Testis (tissue), 3 donors: ENCODE results near the gene ALOX5. TPM values are rescaled to one million over a fixed set of nuclear protein-coding genes. Genes with fewer than 3 reads are reported as not detected.

Source experiments
- DNase-seq: peaks from one replicate; pipeline ENCODE4 v3.0.0-alpha.2; 2019
- H3K27ac ChIP-seq, 2 donors: fragments of 200-600 bp; sonication (generic); one replicate each; pipeline ENCODE4 v1.5.1; 2019
- H3K27me3 ChIP-seq: fragments of 200-600 bp; sonication (generic); one replicate; pipeline ENCODE4 v1.5.1; 2019
- H3K36me3 ChIP-seq: fragments of 200-600 bp; sonication (generic); one replicate; pipeline ENCODE4 v1.5.1; 2017; ENCODE audit warnings: low read depth; ENCODE audit errors: missing control alignments
- H3K4me1 ChIP-seq: fragments of 200-600 bp; sonication (generic); one replicate; pipeline ENCODE4 v1.5.1; 2019
- H3K4me3 ChIP-seq, 2 donors: fragments of 200-600 bp; sonication (generic); one replicate each; pipeline ENCODE4 v1.5.1; 2017 to 2019
- H3K9me3 ChIP-seq: fragments of 200-600 bp; sonication (generic); one replicate; pipeline ENCODE4 v1.5.1; 2017
- POLR2A ChIP-seq: fragments of 450-650 bp; IDR thresholded peaks from one replicate; pipeline ENCODE4 v1.6.1; 2017; ENCODE audit warnings: antibody characterized with exemption, mild to moderate bottlenecking, moderate library complexity
- WGBS, 2 donors: methylation state at CpG; one replicate each; pipeline ENCODE4 v1.1.5; 2018; 5-methylcytosine and 5-hydroxymethylcytosine counted together
- intact Hi-C: fragments of 100-400 bp; cut with DNase I; formaldehyde crosslinking; loops from one replicate; pipeline ENCODE4 v1.15.1; 2023; ENCODE audit warnings: low total_unique reads
- polyA plus RNA-seq: library from polyadenylated mRNA; stranded (reverse); fragments of 350-450 nt; fragmentation: Illumina TruSeq; extraction: RNeasy Lipid Tissue Mini Kit (QIAGEN cat#74804); gene quantifications from one replicate; pipeline ENCODE4 v1.2.3, GENCODE V29; 2014; ENCODE audit warnings: low read depth, low replicate concordance; ENCODE audit not compliant: insufficient read depth
- total RNA-seq, 2 donors: library from RNA; depleted of rRNA; stranded (reverse); fragments of >200 nt; gene quantifications; one replicate each; pipeline ENCODE4 v1.2.3, GENCODE V29; 2016
- TF ChIP-seq, protein P1 (sequence below), 3 experiments: fragments of 450-650 bp in 2 of 3; fragments of 200-600 bp in 1 of 3; sonication (generic) in 1 of 3; IDR thresholded peaks; one replicate each; pipeline ENCODE4 v1.5.1; 2016 to 2019; ENCODE audit warnings: antibody characterized with exemption in 3 of 3, mild to moderate bottlenecking in 2 of 3, moderate library complexity in 1 of 3

ALOX5 gene
- total and polyA plus RNA-seq, 3 donors from 2014 or later = 11.4 to 18.5 (median 13.7) TPM

DNA sequence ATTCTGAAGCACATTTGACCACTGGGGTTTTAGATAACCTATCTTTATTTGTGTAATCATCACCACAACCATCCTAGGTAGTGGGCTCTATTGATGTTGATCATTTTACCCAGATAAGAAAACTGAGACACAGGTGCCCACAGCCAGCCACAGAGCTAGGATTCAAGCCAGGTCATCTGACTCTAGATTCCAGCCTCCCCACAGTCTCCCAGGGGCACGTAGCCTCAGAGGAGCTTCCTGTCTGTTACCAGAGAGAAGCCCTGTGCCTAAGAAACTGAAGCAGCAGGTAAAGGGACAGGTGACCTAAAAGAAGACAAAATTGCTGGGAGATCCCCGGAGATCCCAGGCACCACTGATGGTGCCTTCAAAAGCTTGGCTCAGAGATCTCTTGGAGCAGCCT, 55.8 kb downstream of the ALOX5 start:
- H3K4me1 ChIP-seq = no peaks in the 10 kb centered on the region
- TF ChIP-seq POLR2A = no peak
- TF ChIP-seq, protein P1, sequence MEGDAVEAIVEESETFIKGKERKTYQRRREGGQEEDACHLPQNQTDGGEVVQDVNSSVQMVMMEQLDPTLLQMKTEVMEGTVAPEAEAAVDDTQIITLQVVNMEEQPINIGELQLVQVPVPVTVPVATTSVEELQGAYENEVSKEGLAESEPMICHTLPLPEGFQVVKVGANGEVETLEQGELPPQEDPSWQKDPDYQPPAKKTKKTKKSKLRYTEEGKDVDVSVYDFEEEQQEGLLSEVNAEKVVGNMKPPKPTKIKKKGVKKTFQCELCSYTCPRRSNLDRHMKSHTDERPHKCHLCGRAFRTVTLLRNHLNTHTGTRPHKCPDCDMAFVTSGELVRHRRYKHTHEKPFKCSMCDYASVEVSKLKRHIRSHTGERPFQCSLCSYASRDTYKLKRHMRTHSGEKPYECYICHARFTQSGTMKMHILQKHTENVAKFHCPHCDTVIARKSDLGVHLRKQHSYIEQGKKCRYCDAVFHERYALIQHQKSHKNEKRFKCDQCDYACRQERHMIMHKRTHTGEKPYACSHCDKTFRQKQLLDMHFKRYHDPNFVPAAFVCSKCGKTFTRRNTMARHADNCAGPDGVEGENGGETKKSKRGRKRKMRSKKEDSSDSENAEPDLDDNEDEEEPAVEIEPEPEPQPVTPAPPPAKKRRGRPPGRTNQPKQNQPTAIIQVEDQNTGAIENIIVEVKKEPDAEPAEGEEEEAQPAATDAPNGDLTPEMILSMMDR (IDR thresholded peaks at IDR 0.05) = no peak
- H3K9me3 ChIP-seq = no peaks in the 10 kb centered on the region
- H3K27me3 ChIP-seq = no peaks in the 10 kb centered on the region
- H3K27ac ChIP-seq = no peak overlapping the region
- intact Hi-C loops = no loop called here
- DNase-seq = no peak
- 89 to 94% methylated on average over 2 of the region's 2 CpGs for WGBS, 2 donors
- no peaks in the 10 kb centered on the region for H3K36me3 ChIP-seq
- no peak overlapping the region for H3K4me3 ChIP-seq

DNA sequence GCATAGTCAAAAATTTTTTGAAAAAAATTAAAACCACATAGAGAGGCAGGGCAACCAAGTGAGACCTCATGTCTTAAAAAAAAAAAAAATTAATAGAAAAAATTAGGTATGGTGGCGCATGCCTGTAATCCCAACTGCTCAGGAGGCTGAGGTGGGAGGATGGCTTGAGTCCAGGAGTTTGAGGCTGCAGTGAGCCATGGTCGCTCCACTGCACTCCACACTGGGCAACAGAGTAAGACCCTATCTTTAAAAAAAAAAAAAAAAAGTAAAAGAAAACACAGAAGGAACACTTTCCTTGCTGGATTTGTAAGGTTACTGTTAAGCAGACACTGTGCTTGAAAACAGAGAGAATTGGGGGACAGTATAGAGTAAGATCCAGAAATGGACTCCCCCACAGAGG, 58.1 kb downstream of the ALOX5 start:
- no peak for DNase-seq
- WGBS, 2 donors = 79 to 82% methylated on average over 2 of the region's 2 CpGs
- H3K27ac ChIP-seq = no peak overlapping the region
- intact Hi-C loops = no loop called here
- no peaks in the 10 kb centered on the region for H3K4me1 ChIP-seq
- H3K4me3 ChIP-seq = no peak overlapping the region
- H3K27me3 ChIP-seq = no peaks in the 10 kb centered on the region
- H3K9me3 ChIP-seq = no peaks in the 10 kb centered on the region
- H3K36me3 ChIP-seq = no peaks in the 10 kb centered on the region
- TF ChIP-seq, protein P1 (IDR thresholded peaks at IDR 0.05) = no peak
- TF ChIP-seq POLR2A = no peak

DNA sequence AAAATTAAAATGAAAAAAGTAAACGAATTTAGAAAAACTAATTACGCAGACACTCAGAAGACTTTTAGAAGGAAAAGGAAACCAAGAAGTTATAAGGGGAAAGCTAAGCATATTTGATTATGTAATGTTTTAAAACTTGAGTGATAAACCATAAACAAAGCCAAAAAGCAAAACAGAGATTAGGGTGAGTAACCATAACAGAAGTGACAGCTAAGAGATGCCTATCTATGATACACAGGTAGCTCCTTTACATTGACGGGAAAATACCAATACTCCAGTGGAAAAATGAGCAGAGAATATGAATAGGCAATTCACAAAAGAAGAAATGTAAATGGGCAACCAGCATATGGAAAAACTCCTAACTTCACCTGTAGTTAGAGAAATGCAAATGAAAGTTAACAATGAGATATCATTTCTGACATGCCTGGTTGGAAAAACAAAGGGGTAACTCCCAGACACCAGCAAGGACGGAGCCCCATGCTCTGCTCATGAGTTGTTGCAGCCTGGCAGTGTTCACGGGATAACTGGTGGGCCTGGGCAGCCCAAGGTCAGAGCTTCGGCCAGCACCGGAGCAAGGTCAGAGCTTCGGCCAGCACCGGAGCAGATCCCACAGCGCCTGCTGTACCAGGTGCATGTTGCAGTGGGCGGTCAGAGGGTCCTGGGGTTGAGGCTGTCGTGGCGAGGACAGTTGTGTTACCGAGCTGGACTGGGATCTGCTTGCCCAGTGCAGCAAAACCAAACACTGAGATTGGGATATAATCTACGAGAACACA, 58.9 kb downstream of the ALOX5 start:
- 53 to 58% methylated on average over 12 to 15 of the region's 15 CpGs for WGBS, 2 donors
- H3K36me3 ChIP-seq = no peaks in the 10 kb centered on the region
- intact Hi-C loops = no loop called here

DNA sequence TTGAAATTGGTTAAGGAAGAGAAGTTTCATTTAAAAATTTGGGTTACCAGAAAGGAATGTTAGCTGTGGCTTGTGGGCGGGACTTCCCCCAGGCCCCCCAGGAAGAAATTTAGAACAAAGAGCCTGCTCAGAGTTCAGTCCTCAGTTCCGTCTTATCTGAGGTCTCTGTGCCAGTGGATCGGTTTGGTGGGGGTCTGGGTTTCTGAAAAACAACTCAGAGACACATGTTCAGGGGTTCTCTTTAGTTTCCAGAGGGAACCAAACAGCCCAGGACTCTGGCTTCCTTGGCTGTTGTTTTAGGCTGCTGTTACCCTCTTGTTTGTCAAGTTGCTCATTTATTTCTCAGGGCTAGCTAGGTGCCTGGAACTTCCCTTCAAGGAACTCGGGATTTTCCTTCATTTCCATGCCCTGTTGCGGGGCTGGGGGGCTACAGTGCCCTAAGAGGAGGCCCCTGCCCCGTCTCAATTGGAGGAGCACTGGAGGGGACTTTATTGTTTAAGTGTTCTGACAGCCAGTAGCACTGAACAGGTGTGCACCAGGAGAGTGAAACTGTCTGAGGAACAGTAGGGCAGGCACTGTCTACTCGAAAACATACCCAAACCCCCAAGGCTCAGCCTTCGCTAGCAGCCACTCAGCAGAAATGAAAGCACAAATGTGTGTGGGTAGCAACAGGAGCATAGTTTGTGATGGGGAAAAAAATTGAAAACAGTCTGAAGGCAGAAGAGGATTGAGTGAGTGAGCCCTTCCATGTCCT, 59.9 kb downstream of the ALOX5 start:
- Histone ChIP-seq H3K4me1 (no peaks in the 10 kb centered on the region), H3K4me3 (no peak overlapping the region), H3K27me3 (no peaks in the 10 kb centered on the region), H3K9me3 (no peaks in the 10 kb centered on the region), H3K27ac (no peak overlapping the region), H3K36me3 (no peaks in the 10 kb centered on the region)
- intact Hi-C loops = no loop called here
- no peak for DNase-seq
- 69 to 74% methylated on average over 8 of the region's 8 CpGs for WGBS, 2 donors
- TF ChIP-seq, protein P1 (IDR thresholded peaks at IDR 0.05) = no peak
- no peak for TF ChIP-seq POLR2A

More for the DNA sequence above, 58.9 kb downstream of the ALOX5 start:
- Histone ChIP-seq H3K27ac (no peak overlapping the region), H3K4me3 (no peak overlapping the region), H3K9me3 (no peaks in the 10 kb centered on the region), H3K27me3 (no peaks in the 10 kb centered on the region), H3K4me1 (no peaks in the 10 kb centered on the region)
- TF ChIP-seq, protein P1 (IDR thresholded peaks at IDR 0.05) = no peak
- TF ChIP-seq POLR2A = no peak
- no peak for DNase-seq
